Esophagus squamous epithelium (tissue), 5 donors: ENCODE results near the gene COMMD10. TPM values are rescaled to one million over a fixed set of nuclear protein-coding genes. Genes with fewer than 3 reads are reported as not detected.

Experiments
- DNase-seq: peaks from one replicate; lab custom pipeline; 2025; lab: John Stamatoyannopoulos, UW
- H3K27ac ChIP-seq, 4 donors: fragments of 200-600 bp; sonication (generic); one replicate each; pipeline ENCODE4 v1.5.1; 2016 to 2019; ENCODE audit warnings: mild to moderate bottlenecking in 1 of 4
- H3K27me3 ChIP-seq, 4 donors: fragments of 200-600 bp; sonication (generic); 1 replicate in 3 of 4; 2 replicates in 1 of 4; pipeline versions ENCODE4 v1.5.1 to v1.6.0; 2017 to 2021; ENCODE audit warnings: antibody characterized with exemption in 1 of 4
- H3K36me3 ChIP-seq, 3 donors: fragments of 200-600 bp; sonication (generic); one replicate each; pipeline ENCODE4 v1.5.1; 2016 to 2019
- H3K4me1 ChIP-seq, 3 donors: fragments of 200-600 bp; sonication (generic); one replicate each; pipeline ENCODE4 v1.5.1; 2017 to 2019
- H3K4me3 ChIP-seq, 4 donors: fragments of 200-600 bp; sonication (generic); 1 replicate in 3 of 4; 2 replicates in 1 of 4; pipeline ENCODE4 v1.5.1; 2016 to 2019; ENCODE audit warnings: mild to moderate bottlenecking in 2 of 4, moderate library complexity in 1 of 4
- H3K9me3 ChIP-seq, 3 donors: fragments of 200-600 bp; sonication (generic); one replicate each; pipeline ENCODE4 v1.5.1; 2016 to 2019
- CTCF ChIP-seq, 6 experiments: fragments of 450-650 bp in 4 of 6; fragments of 200-600 bp in 2 of 6; sonication (generic) in 2 of 6; IDR thresholded peaks; one replicate each; pipeline ENCODE4 v1.5.1; 2016 to 2019; ENCODE audit warnings: antibody characterized with exemption in 6 of 6, mild to moderate bottlenecking in 4 of 6, moderate library complexity in 4 of 6
- POLR2A ChIP-seq, 4 donors: fragments of 450-650 bp; IDR thresholded peaks; one replicate each; pipeline ENCODE4 v1.6.1; 2017; ENCODE audit warnings: antibody characterized with exemption in 4 of 4, mild to moderate bottlenecking in 4 of 4, moderate library complexity in 3 of 4
- WGBS, 2 donors: methylation state at CpG; one replicate each; pipeline ENCODE4 v1.1.5; 2018; 5-methylcytosine and 5-hydroxymethylcytosine counted together
- intact Hi-C: fragments of 100-400 bp; cut with DNase I; formaldehyde crosslinking; loops from one replicate; pipeline ENCODE4 v1.15.0; 2022
- total RNA-seq, 4 donors: library from RNA; depleted of rRNA; stranded (reverse); fragments of >200 nt; gene quantifications; one replicate each; pipeline ENCODE4 v1.1.0, GENCODE V29; 2016
- donor health status: DM: yes; HTN: yes; CAD: no.

The COMMD10 gene
- total RNA-seq, 4 donors from 2014 or later: 14.1 to 29.0 (median 18.7) TPM

GRCh38 chr5:116237917-116238500 lies 153.2 kb downstream of the COMMD10 start:
- H3K27me3 ChIP-seq: no peaks in the 10 kb centered on the region
- H3K4me3 ChIP-seq: no peak overlapping the region
- 92 to 95% methylated on average over 3 of the region's 3 CpGs for WGBS, 2 donors
- no peak for TF ChIP-seq CTCF (IDR thresholded peaks at IDR 0.05)
- TF ChIP-seq POLR2A (IDR thresholded peaks at IDR 0.05): no peak
- H3K27ac ChIP-seq: no peak overlapping the region
- no peaks in the 10 kb centered on the region for H3K4me1 ChIP-seq
- H3K9me3 ChIP-seq: no peaks in the 10 kb centered on the region
- H3K36me3 ChIP-seq: no peaks in the 10 kb centered on the region
- DNase-seq: no peak
- intact Hi-C loops: no loop called here

- Histone ChIP-seq H3K36me3 (no peaks in the 10 kb centered on the region), H3K27me3 (no peaks in the 10 kb centered on the region), H3K27ac (no peak overlapping the region), H3K4me3 (no peak overlapping the region), H3K9me3 (peaks cover 0 to 6% (median 0%) of the 10 kb centered on the region in 3 donors), H3K4me1 (no peaks in the 10 kb centered on the region)
- DNase-seq: no peak
- no peak for TF ChIP-seq CTCF (IDR thresholded peaks at IDR 0.05)
- TF ChIP-seq POLR2A (IDR thresholded peaks at IDR 0.05): no peak
- intact Hi-C loops: no loop called here
- 6 to 39% methylated on average over 1 of the region's 1 CpG for WGBS, 2 donors
Measured at GRCh38 chr5:116242343-116242742, 157.5 kb downstream of the COMMD10 start.

- Histone ChIP-seq H3K27ac (no peak overlapping the region), H3K4me3 (no peak overlapping the region), H3K27me3 (no peaks in the 10 kb centered on the region), H3K36me3 (no peaks in the 10 kb centered on the region), H3K9me3 (peaks cover 0 to 6% (median 0%) of the 10 kb centered on the region in 3 donors), H3K4me1 (no peaks in the 10 kb centered on the region)
- 91 to 97% methylated on average over 3 of the region's 3 CpGs for WGBS, 2 donors
- intact Hi-C loops: no loop called here
- no peak for DNase-seq
- no peak for TF ChIP-seq POLR2A (IDR thresholded peaks at IDR 0.05)
- TF ChIP-seq CTCF (IDR thresholded peaks at IDR 0.05): no peak
Measured at GRCh38 chr5:116248432-116248831, 163.6 kb downstream of the COMMD10 start.

DNA sequence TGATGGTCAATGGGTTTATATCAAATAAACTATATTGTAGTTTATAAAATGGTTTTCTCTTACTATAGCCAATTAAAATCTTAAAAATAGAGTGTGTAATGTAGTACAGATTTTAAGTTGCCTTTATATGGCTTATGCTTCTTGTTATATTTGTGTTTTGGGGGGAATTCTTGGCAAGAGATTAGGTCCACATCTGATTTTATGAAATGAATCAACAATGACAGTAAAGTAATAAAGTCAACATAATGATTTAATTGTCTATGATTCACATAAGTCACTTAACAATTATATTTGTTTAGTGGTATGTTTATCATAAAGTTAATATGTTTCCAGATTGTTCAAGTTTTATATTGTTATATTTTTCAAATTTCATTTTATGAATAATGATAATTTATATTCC lies 164.8 kb downstream of the COMMD10 start:
- intact Hi-C loops: no loop called here
- Histone ChIP-seq H3K9me3 (peaks cover 0 to 6% (median 0%) of the 10 kb centered on the region in 3 donors), H3K27ac (no peak overlapping the region), H3K36me3 (no peaks in the 10 kb centered on the region), H3K27me3 (no peaks in the 10 kb centered on the region), H3K4me1 (no peaks in the 10 kb centered on the region), H3K4me3 (no peak overlapping the region)
- TF ChIP-seq CTCF (IDR thresholded peaks at IDR 0.05): no peak
- TF ChIP-seq POLR2A (IDR thresholded peaks at IDR 0.05): no peak
- no peak for DNase-seq

- no peaks in the 10 kb centered on the region for H3K36me3 ChIP-seq
- no peak overlapping the region for H3K27ac ChIP-seq
- no peak overlapping the region for H3K4me3 ChIP-seq
- no peak for DNase-seq
- TF ChIP-seq CTCF (IDR thresholded peaks at IDR 0.05): no peak
- no peaks in the 10 kb centered on the region for H3K27me3 ChIP-seq
- H3K9me3 ChIP-seq: no peaks in the 10 kb centered on the region
- WGBS, 2 donors: 70 to 80% methylated on average over 1 of the region's 1 CpG
- intact Hi-C loops: no loop called here
- H3K4me1 ChIP-seq: no peaks in the 10 kb centered on the region
Measured at GRCh38 chr5:116256717-116257116, 171.9 kb downstream of the COMMD10 start.
